Activated CD4-positive, CD25-positive, alpha-beta regulatory T cell treated with anti-CD3 and anti-CD28 coated beads, Interleukin-2, amount 50 U/mL, for 16 hours (primary cell): ENCODE data around the gene RBMS2.

ENCODE experiments used
- DNase-seq: peaks from one replicate; pipeline ENCODE4 v3.0.0-alpha.2; 2020; ENCODE audit warnings: low read depth, low spot score

The RBMS2 gene

DNA sequence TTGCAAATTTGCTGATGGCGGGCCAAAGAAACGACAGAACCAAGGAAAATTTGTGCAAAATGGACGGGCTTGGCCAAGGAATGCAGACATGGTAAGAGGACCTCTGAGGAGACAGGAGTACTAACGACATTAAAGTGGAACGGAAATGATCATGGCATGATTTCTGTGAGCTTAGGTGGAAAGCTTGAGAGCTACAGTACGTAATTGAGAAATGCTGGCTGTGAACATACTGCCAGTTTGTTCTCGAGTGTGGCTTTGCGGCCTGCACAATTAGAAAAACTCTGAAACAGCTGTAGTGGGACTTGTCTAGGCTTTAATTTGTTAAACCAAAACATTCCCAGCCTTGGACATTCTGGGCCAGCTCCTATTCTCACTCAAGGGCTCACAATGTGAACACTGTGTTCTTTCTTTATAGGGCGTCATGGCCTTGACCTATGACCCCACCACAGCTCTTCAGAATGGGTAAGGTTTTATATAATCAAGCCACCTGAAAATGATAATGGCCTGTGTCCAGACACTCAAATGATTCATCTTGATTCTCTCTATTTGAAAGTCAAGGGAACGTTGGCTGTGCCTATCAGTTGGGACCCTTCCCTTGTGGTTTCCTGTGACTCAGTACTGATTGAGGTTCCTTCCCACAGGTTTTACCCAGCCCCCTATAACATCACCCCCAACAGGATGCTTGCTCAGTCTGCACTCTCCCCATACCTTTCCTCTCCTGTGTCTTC, 60.0 kb downstream of the RBMS2 start:
- no peak for DNase-seq

GRCh38 chr12:56585098-56585497, 63.5 kb downstream of the RBMS2 start:
- no peak for DNase-seq

- DNase-seq: no peak
Observed at GRCh38 chr12:56589783-56590182, 68.2 kb downstream of the RBMS2 start.

- DNase-seq: no peak
Observed at GRCh38 chr12:56590237-56590830, 68.7 kb downstream of the RBMS2 start.

GRCh38 chr12:56591126-56591525, 69.5 kb downstream of the RBMS2 start:
- no peak for DNase-seq

DNA sequence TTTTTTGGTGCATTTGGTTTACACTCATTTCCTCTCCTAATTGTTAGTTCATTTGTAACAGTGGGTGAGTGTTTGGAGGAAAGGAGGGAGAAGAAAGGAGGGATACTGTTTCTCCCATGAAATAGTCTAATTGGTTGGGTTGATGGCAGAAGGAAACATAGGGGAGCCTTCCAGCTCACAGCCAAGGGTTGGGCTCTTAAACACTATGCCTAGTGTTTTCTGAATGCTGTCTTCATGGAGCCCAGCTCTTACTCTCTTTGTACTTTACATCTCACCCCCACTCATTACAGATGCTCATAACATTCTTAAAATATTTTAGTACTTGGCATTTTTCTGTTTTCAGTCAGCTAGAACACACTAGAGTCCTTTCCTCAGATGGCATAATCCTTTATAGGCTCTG, 70.3 kb downstream of the RBMS2 start:
- DNase-seq: no peak

- peak; percentile 38 for DNase-seq
Observed at GRCh38 chr12:56593909-56594621, 72.4 kb downstream of the RBMS2 start.

- no peak for DNase-seq
Observed at GRCh38 chr12:56596815-56597214, 75.2 kb downstream of the RBMS2 start.

- no peak for DNase-seq
Observed at GRCh38 chr12:56599041-56599440, 77.4 kb downstream of the RBMS2 start.

- no peak for DNase-seq
Observed at GRCh38 chr12:56599797-56600196, 78.2 kb downstream of the RBMS2 start.

DNA sequence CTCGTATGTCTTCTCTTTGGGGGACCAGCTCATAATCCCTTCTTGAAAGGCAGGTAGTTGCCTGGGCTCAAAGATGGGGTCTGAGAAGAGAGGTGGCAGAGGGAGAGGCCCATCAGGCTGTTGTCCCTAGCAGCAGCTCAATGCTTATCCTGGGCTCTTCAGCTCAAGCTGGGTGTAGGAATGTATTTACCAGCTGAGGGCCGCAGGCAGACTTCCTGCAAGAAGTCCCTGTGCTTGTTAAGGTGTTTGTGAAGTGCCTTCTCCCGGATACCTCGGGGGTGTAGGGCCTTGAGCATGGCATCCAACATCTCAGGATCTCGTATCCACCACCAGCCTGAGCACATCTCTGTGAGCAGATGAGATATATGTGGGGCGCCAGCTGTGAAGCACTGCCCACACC, 79.1 kb downstream of the RBMS2 start:
- DNase-seq: no peak

- DNase-seq: no peak
Observed at GRCh38 chr12:56601503-56601902, 79.9 kb downstream of the RBMS2 start.

DNA sequence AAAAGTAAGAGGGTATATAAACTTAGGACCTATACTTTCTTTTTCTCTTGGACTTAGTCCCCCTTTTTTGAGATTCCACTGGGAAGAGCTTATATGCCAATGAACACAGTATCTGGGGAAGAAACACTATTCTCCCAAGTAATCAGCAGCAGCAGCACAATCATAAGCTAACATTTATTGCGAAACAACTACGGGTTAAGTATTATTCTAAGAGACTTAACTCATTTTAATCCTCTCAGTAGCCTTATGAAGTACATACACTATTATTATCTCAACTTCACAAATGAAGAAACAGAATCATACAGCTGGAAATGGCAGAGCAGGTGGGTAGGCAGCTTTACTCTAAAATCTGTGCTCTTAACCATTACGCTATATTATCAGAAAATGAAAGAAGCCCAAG, 80.6 kb downstream of the RBMS2 start:
- no peak for DNase-seq

- no peak for DNase-seq
Observed at GRCh38 chr12:56604355-56604754, 82.7 kb downstream of the RBMS2 start.

- no peak for DNase-seq
Observed at GRCh38 chr12:56614627-56615026, 93.0 kb downstream of the RBMS2 start.

GRCh38 chr12:56616244-56616643, 94.6 kb downstream of the RBMS2 start:
- DNase-seq: no peak

GRCh38 chr12:56616925-56617324, 95.3 kb downstream of the RBMS2 start:
- no peak for DNase-seq

DNA sequence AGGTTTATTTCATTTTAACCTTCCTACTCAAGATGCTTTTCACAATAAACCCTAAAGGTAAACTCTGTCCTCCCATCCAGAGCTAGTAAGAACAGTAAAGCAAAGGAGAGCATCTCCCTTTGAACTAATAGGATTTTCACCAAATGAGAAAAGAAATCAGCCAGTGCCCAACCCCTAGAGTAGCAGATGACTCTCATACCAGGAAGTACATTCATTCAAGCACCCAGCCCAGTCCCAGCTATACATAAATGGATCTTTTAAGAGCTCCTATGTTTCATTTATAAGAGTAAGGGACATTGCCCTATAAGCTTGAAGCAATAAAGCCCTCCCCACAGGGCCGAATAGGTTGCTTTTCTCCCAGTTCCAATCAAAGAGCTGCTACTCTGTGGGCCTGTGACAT, 100.9 kb downstream of the RBMS2 start:
- no peak for DNase-seq

DNA sequence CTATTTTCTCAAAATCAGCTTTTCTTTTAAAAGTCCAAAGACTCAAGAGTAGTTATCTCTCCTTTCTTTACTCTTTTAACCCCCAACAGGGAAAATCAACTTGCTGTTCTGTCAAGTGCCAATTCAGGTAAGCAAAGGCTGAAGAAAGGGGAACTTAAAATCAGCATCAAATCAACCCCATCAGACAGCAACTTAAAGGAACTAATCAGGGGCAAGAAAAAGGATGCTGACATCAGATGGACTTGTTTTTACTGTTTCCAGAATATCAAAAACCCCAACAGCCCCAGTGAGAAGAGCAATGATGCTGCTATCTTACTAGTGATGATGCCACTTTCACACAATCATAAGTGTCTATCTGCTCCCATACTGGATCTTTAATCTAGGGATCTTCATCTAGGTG, 105.1 kb downstream of the RBMS2 start:
- DNase-seq: no peak

GRCh38 chr12:56628671-56629458, 107.2 kb downstream of the RBMS2 start:
- no peak for DNase-seq

- DNase-seq: no peak
Observed at GRCh38 chr12:56629459-56630179, 108.0 kb downstream of the RBMS2 start.
